ENCODE data around the gene PCMT1. TPM values are rescaled to one million over a fixed set of nuclear protein-coding genes. Genes with fewer than 3 reads are reported as not detected.
A peak's percentile ranks its signal among the peaks of the same experiment; 100 is the strongest.

Gene PCMT1
- total and polyA plus RNA-seq, 9 of the 15 experiments (the other 6 are each of a cell fraction or from before 2014, with no cell fraction given): 217 to 541 (median 327) TPM

- TF ChIP-seq SPI1 (IDR thresholded peaks at IDR 0.05; ENCODE audit: borderline replicate concordance, low read depth, low read length) (no peak; the same call in 1 of the 2 replicates), HNRNPL (IDR thresholded peaks at IDR 0.05; ENCODE audit: low read depth, low read length) (peak; percentile 53; the same call in 1 of the 2 replicates), FOXO4 (CRISPR knock-in tag; IDR thresholded peaks at IDR 0.05) (0 out of 2 replicates have a peak, but pooled peaks have one; percentile 6), MLLT1 (IDR thresholded peaks at IDR 0.05) (no peak), KDM2B (CRISPR knock-in tag; IDR thresholded peaks at IDR 0.05) (peak; percentile 35; the same call in 1 of the 2 replicates), ZBTB12 (CRISPR knock-in tag; IDR thresholded peaks at IDR 0.05) (no peak), MYNN (IDR thresholded peaks at IDR 0.05) (no peak; the same call in 1 of the 2 replicates), MYNN (CRISPR knock-in tag; IDR thresholded peaks at IDR 0.05) (no peak), DACH1 (IDR thresholded peaks at IDR 0.05; ENCODE audit: partially characterized antibody) (no peak), HDGF (IDR thresholded peaks at IDR 0.05) (no peak), ARID1B (IDR thresholded peaks at IDR 0.05) (no peak), GTF2F1 (IDR thresholded peaks at IDR 0.05; ENCODE audit: low read depth, low read length) (no peak), HDAC3 (IDR thresholded peaks at IDR 0.05; ENCODE audit: borderline replicate concordance, partially characterized antibody) (no peak), RAD21 (CRISPR knock-in tag; conservative IDR thresholded peaks at IDR 0.05 in 1 of 2, IDR thresholded peaks at IDR 0.05 in 1 of 2) (no peak), CREBBP (IDR thresholded peaks at IDR 0.05; ENCODE audit: low read depth, low read length) (no peak), ZNF780A (CRISPR knock-in tag; IDR thresholded peaks at IDR 0.05) (no peak), SMAD3 (CRISPR knock-in tag; conservative IDR thresholded peaks at IDR 0.05) (no peak), TEAD2 (tag; IDR thresholded peaks at IDR 0.05) (no peak), ZNF133 (CRISPR knock-in tag; IDR thresholded peaks at IDR 0.05) (no peak), KDM1A (IDR thresholded peaks at IDR 0.05) (no peak), ESRRA (IDR thresholded peaks at IDR 0.05; ENCODE audit: borderline replicate concordance, low read depth) (peak; percentile 34; the same call in 1 of the 2 replicates), HMGXB4 (CRISPR knock-in tag; IDR thresholded peaks at IDR 0.05) (0 out of 2 replicates have a peak, but pooled peaks have one; percentile 43), PREB (CRISPR knock-in tag; IDR thresholded peaks at IDR 0.05) (no peak), DNMT1 (IDR thresholded peaks at IDR 0.05) (no peak)
Measured at GRCh38 chr6:149749594-149750135, at the start of gene PCMT1 (continued).
